CD14-positive monocyte (primary cell): Measurements from ENCODE around the gene FAM53B. TPM values are rescaled to one million over a fixed set of nuclear protein-coding genes. Genes with fewer than 3 reads are reported as not detected.
"Not testable (repeated sequence)": the region's sequence is repeated elsewhere in the genome, so short reads cannot be mapped to it uniquely, and the experiment has no call there.

ENCODE experiments used
- DNase-seq, 3 donors: peaks; one replicate each; pipeline ENCODE4 v3.0.0-alpha.2; 2011 to 2022
- H2AFZ ChIP-seq: 2 replicates; pipeline ENCODE4 v1.6.0; 2012; ENCODE audit warnings: mild to moderate bottlenecking, low read depth, low read length, inconsistent platforms; ENCODE audit not compliant: insufficient read depth, poor library complexity, severe bottlenecking
- H3K27ac ChIP-seq, 2 donors: 1 replicate in 1 of 2; 2 replicates in 1 of 2; pipeline ENCODE4 v1.5.1; 2012 to 2013; ENCODE audit warnings: low read length in 2 of 2, control low read depth in 1 of 2, inconsistent platforms in 1 of 2, low read depth in 1 of 2, mild to moderate bottlenecking in 1 of 2
- H3K27me3 ChIP-seq, 2 donors: one replicate each; pipeline versions ENCODE4 v1.6.0 to v1.6.1; 2011 to 2013; ENCODE audit warnings: low read length in 2 of 2; ENCODE audit not compliant: control insufficient read depth in 2 of 2, insufficient read depth in 2 of 2
- H3K36me3 ChIP-seq, 2 donors: replicated peaks in 1 of 2; 1 replicate in 1 of 2; 2 replicates in 1 of 2; pipeline versions ENCODE4 v1.5.1 to v1.6.1; 2012 to 2013; ENCODE audit warnings: low read length in 2 of 2, control low read depth in 1 of 2, inconsistent platforms in 1 of 2, mild to moderate bottlenecking in 1 of 2; ENCODE audit not compliant: insufficient read depth in 2 of 2, control insufficient read depth in 1 of 2
- H3K4me1 ChIP-seq, 2 donors: 1 replicate in 1 of 2; 2 replicates in 1 of 2; pipeline versions ENCODE4 v1.5.1 to v1.6.1; 2012 to 2013; ENCODE audit warnings: low read length in 2 of 2, control low read depth in 1 of 2, inconsistent platforms in 1 of 2, mild to moderate bottlenecking in 1 of 2, moderate library complexity in 1 of 2; ENCODE audit not compliant: insufficient read depth in 2 of 2, control insufficient read depth in 1 of 2
- H3K4me2 ChIP-seq: replicated peaks from 2 replicates; pipeline ENCODE3; 2012; ENCODE audit warnings: low read length, moderate library complexity, mild to moderate bottlenecking; ENCODE audit not compliant: poor library complexity, severe bottlenecking; ENCODE audit errors: extremely low read depth
- H3K4me3 ChIP-seq, 3 experiments: fragments of 200-600 bp in 1 of 3; sonication (generic) in 1 of 3; replicated peaks in 1 of 3; 1 replicate in 2 of 3; 2 replicates in 1 of 3; pipeline ENCODE4 v1.5.1; 2011 to 2013; ENCODE audit warnings: low read length in 3 of 3, mild to moderate bottlenecking in 3 of 3, control low read depth in 2 of 3, low read depth in 2 of 3, inconsistent platforms in 1 of 3, moderate library complexity in 1 of 3
- H3K79me2 ChIP-seq: 2 replicates; pipeline ENCODE4 v1.6.0; 2012; ENCODE audit warnings: mild to moderate bottlenecking, control low read depth, inconsistent platforms, low read length, moderate library complexity; ENCODE audit not compliant: insufficient read depth
- H3K9ac ChIP-seq: 2 replicates; pipeline ENCODE4 v1.6.0; 2017; ENCODE audit warnings: low read length, mild to moderate bottlenecking; ENCODE audit not compliant: insufficient read depth, poor library complexity, severe bottlenecking
- H3K9me3 ChIP-seq, 2 donors: replicated peaks in 1 of 2; 1 replicate in 1 of 2; 2 replicates in 1 of 2; pipeline versions ENCODE4 v1.5.1 to v1.6.1; 2012 to 2013; ENCODE audit warnings: low read length in 2 of 2, control low read depth in 1 of 2; ENCODE audit not compliant: control insufficient read depth in 1 of 2, insufficient read depth in 1 of 2
- H4K20me1 ChIP-seq: 2 replicates; pipeline ENCODE4 v1.6.0; 2012; ENCODE audit warnings: mild to moderate bottlenecking, low read length, control low read depth, moderate library complexity; ENCODE audit not compliant: insufficient read depth
- H3K27ac Mint-ChIP-seq, 7 donors: one replicate each; pipeline ENCODE4 v1.8.0; 2020; ENCODE audit warnings: mild to moderate bottlenecking in 7 of 7, mixed read lengths in 7 of 7, moderate library complexity in 6 of 7, inconsistent platforms in 2 of 7
- H3K27me3 Mint-ChIP-seq, 3 donors: one replicate each; pipeline ENCODE4 v1.8.0; 2021 to 2022; ENCODE audit warnings: low read depth in 3 of 3, mild to moderate bottlenecking in 3 of 3, mixed read lengths in 3 of 3, moderate library complexity in 3 of 3, inconsistent platforms in 1 of 3
- H3K36me3 Mint-ChIP-seq, 2 donors: one replicate each; pipeline ENCODE4 v1.8.0; 2020; ENCODE audit warnings: mixed read lengths in 2 of 2, inconsistent platforms in 1 of 2, mild to moderate bottlenecking in 1 of 2
- H3K4me1 Mint-ChIP-seq: one replicate; pipeline ENCODE4 v1.8.0; 2020; ENCODE audit warnings: mild to moderate bottlenecking, mixed read lengths
- H3K4me3 Mint-ChIP-seq, 2 donors: one replicate each; pipeline ENCODE4 v1.8.0; 2020; ENCODE audit warnings: mild to moderate bottlenecking in 2 of 2, mixed read lengths in 2 of 2, moderate library complexity in 1 of 2
- H3K9me3 Mint-ChIP-seq, 7 donors: one replicate each; pipeline ENCODE4 v1.8.0; 2020 to 2022; ENCODE audit warnings: mixed read lengths in 7 of 7, mild to moderate bottlenecking in 6 of 7, moderate library complexity in 6 of 7, inconsistent platforms in 2 of 7
- CTCF ChIP-seq: fragments of 200-600 bp; IDR thresholded peaks from one replicate; pipeline ENCODE4 v1.8.0; 2022; ENCODE audit warnings: antibody characterized with exemption, mild to moderate bottlenecking
- WGBS: methylation state at CpG from one replicate; pipeline ENCODE4 v1.1.5; 2013; ENCODE audit warnings: missing lambda C conversion rate; ENCODE audit not compliant: insufficient coverage; 5-methylcytosine and 5-hydroxymethylcytosine counted together
- intact Hi-C, 2 donors: fragments of 100-400 bp; cut with micrococcal nuclease; formaldehyde crosslinking; loops; one replicate each; pipeline versions ENCODE4 v1.15.0 to v1.15.1; 2023
- polyA plus RNA-seq, 3 donors: library from polyadenylated mRNA; depleted of rRNA in 1 of 3; unstranded in 2 of 3; stranded (reverse) in 1 of 3; fragments of 300-500 nt in 2 of 3; fragments of >200 nt in 1 of 3; fragmentation: Illumina TruSeq in 2 of 3; gene quantifications; 1 replicate in 2 of 3; 2 replicates in 1 of 3; pipeline ENCODE4 v1.2.3, GENCODE V29; 2012 to 2021

The FAM53B gene
- polyA plus RNA-seq, 3 donors = 5.8 to 23.3 (median 12.6) TPM

- Mint-ChIP-seq H3K4me3 (peak overlapping the region in 1 of 2 donors; percentile 48), H3K36me3 (peaks cover 0 to 3% of the 10 kb centered on the region in 2 donors), H3K4me1 (peaks cover 21% of the 10 kb centered on the region), H3K27ac (no peak overlapping the region), H3K27me3 (peaks cover 1 to 4% (median 3%) of the 10 kb centered on the region in 3 donors), H3K9me3 (peaks cover 0 to 6% (median 1%) of the 10 kb centered on the region in 7 donors)
- H3K79me2 ChIP-seq = no peaks in the 10 kb centered on the region
- H3K4me3 ChIP-seq = peak overlapping the region in 1 of 3 experiments; percentile 20
- peak overlapping the region; percentile 15 for H3K9ac ChIP-seq
- no peak for TF ChIP-seq CTCF
- H3K4me1 ChIP-seq = peaks cover 8 to 11% of the 10 kb centered on the region in 2 donors
- H3K27ac ChIP-seq = no peak overlapping the region
- no peak for DNase-seq
- intact Hi-C loops = no loop called here
- no peaks in the 10 kb centered on the region for H3K27me3 ChIP-seq
- H3K9me3 ChIP-seq = no peaks in the 10 kb centered on the region
- H4K20me1 ChIP-seq = no peaks in the 10 kb centered on the region
- H3K4me2 ChIP-seq = peak overlapping the region; percentile 4
- 12% methylated on average over 15 of the region's 15 CpGs for WGBS
- H3K36me3 ChIP-seq = no peaks in the 10 kb centered on the region
- no peak overlapping the region for H2AFZ ChIP-seq
Measured at GRCh38 chr10:124588736-124589490, 155.3 kb downstream of the FAM53B start.

- intact Hi-C loops, H2AFZ ChIP-seq, H3K9me3 Mint-ChIP-seq, H3K27ac Mint-ChIP-seq, H3K79me2 ChIP-seq, H4K20me1 ChIP-seq, H3K4me3 ChIP-seq, H3K4me3 Mint-ChIP-seq, H3K36me3 ChIP-seq, H3K36me3 Mint-ChIP-seq, DNase-seq, H3K9me3 ChIP-seq, H3K27ac ChIP-seq, H3K27me3 ChIP-seq, H3K27me3 Mint-ChIP-seq, H3K9ac ChIP-seq: not testable (repeated sequence)
- 82% methylated on average over 2 of the region's 6 CpGs for whole genome bisulfite sequencing
- peak overlapping the region; percentile 4 for H3K4me2 ChIP-seq
- H3K4me1 Mint-ChIP-seq = peaks cover 21% of the 10 kb centered on the region
- H3K4me1 ChIP-seq = peaks cover 8 to 11% of the 10 kb centered on the region in 2 donors
Measured at GRCh38 chr10:124588341-124588735, 155.8 kb downstream of the FAM53B start.
